GM18526 (cell line): ENCODE data around the gene CTSA.

ENCODE experiments used
- POLR2A ChIP-seq: IDR thresholded peaks from 3 replicates; pipeline ENCODE4 v1.6.1; 2011; ENCODE audit not compliant: insufficient read length; ENCODE audit errors: extremely low read depth

Gene CTSA

GRCh38 chr20:45886590-45887345, 4.4 kb upstream of the CTSA start:
- no peak for TF ChIP-seq POLR2A

GRCh38 chr20:45887346-45887715, 3.8 kb upstream of the CTSA start, which contains the start of gene SPATA25:
Gene SPATA25 (minus strand): TSS chr20:45887622. CDS start chr20:45887590, 32 bp downstream.
- no peak for TF ChIP-seq POLR2A

GRCh38 chr20:45888681-45889080, 2.5 kb upstream of the CTSA start:
- TF ChIP-seq POLR2A: no peak

- peak; percentile 14 for TF ChIP-seq POLR2A
Observed at GRCh38 chr20:45890077-45890984, 804 bp upstream of the CTSA start.

GRCh38 chr20:45892049-45892825, 1.1 kb downstream of the CTSA start:
- TF ChIP-seq POLR2A: no peak

- TF ChIP-seq POLR2A: no peak
Observed at GRCh38 chr20:45892828-45893500, 1.8 kb downstream of the CTSA start.

- TF ChIP-seq POLR2A: no peak
Observed at GRCh38 chr20:45893831-45894230, 2.7 kb downstream of the CTSA start.

GRCh38 chr20:45894797-45895196, 3.7 kb downstream of the CTSA start:
- no peak for TF ChIP-seq POLR2A

GRCh38 chr20:45896641-45897161, 5.6 kb downstream of the CTSA start:
- TF ChIP-seq POLR2A: no peak

GRCh38 chr20:45897289-45897688, 6.2 kb downstream of the CTSA start:
- TF ChIP-seq POLR2A: no peak

- TF ChIP-seq POLR2A: no peak
Observed at GRCh38 chr20:45897692-45898091, 6.6 kb downstream of the CTSA start.

GRCh38 chr20:45898285-45898684, 7.2 kb downstream of the CTSA start:
- TF ChIP-seq POLR2A: no peak

GRCh38 chr20:45899046-45899835, 8.1 kb downstream of the CTSA start:
- TF ChIP-seq POLR2A: no peak

- TF ChIP-seq POLR2A: no peak
Observed at GRCh38 chr20:45902199-45902701, 11.1 kb downstream of the CTSA start.
